Transverse colon (tissue), 4 donors: ENCODE data around the gene GGT1. TPM values are rescaled to one million over a fixed set of nuclear protein-coding genes. Genes with fewer than 3 reads are reported as not detected.
"Not testable (repeated sequence)": the region's sequence is repeated elsewhere in the genome, so short reads cannot be mapped to it uniquely, and the experiment has no call there.

Experiments used
- DNase-seq: peaks from one replicate; pipeline ENCODE4 v3.0.0-alpha.2; 2019
- H3K27ac ChIP-seq, 4 donors: fragments of 200-600 bp; sonication (generic); 2 replicates each; pipeline ENCODE4 v1.5.1; 2016 to 2018; ENCODE audit warnings: inconsistent platforms in 4 of 4
- H3K27me3 ChIP-seq: fragments of 200-600 bp; sonication (generic); 2 replicates; pipeline ENCODE4 v1.5.1; 2017; ENCODE audit warnings: inconsistent platforms
- H3K36me3 ChIP-seq, 4 donors: fragments of 200-600 bp; sonication (generic); 2 replicates each; pipeline ENCODE4 v1.5.1; 2017 to 2019; ENCODE audit warnings: inconsistent platforms in 4 of 4
- H3K4me1 ChIP-seq, 4 donors: fragments of 200-600 bp; sonication (generic); 2 replicates each; pipeline ENCODE4 v1.5.1; 2017 to 2020; ENCODE audit warnings: inconsistent platforms in 4 of 4
- H3K4me3 ChIP-seq, 4 donors: fragments of 200-600 bp; sonication (generic); 1 replicate in 1 of 4; 2 replicates in 3 of 4; pipeline versions ENCODE4 v1.5.1 to v1.6.1; 2017 to 2019; ENCODE audit warnings: inconsistent platforms in 4 of 4
- H3K9me3 ChIP-seq, 2 donors: fragments of 200-600 bp; sonication (generic); 2 replicates each; pipeline ENCODE4 v1.5.1; 2017 to 2019; ENCODE audit warnings: inconsistent platforms in 2 of 2
- CTCF ChIP-seq, 5 experiments: fragments of 200-600 bp in 3 of 5; fragments of 450-650 bp in 2 of 5; sonication (generic) in 3 of 5; IDR thresholded peaks; 1 replicate in 2 of 5; 2 replicates in 3 of 5; pipeline ENCODE4 v1.5.1; 2016 to 2017; ENCODE audit warnings: antibody characterized with exemption in 5 of 5, inconsistent platforms in 3 of 5, mild to moderate bottlenecking in 2 of 5, moderate library complexity in 1 of 5
- EP300 ChIP-seq: sonication (generic); formaldehyde crosslinking; IDR thresholded peaks from one replicate; pipeline ENCODE4 v1.6.1; 2017; ENCODE audit warnings: antibody characterized with exemption, low read depth
- POLR2A ChIP-seq: fragments of 450-650 bp; IDR thresholded peaks from one replicate; pipeline ENCODE4 v1.6.1; 2016; ENCODE audit warnings: antibody characterized with exemption, mild to moderate bottlenecking, moderate library complexity
- POLR2AphosphoS5 ChIP-seq, 3 donors: sonication (generic); formaldehyde crosslinking; IDR thresholded peaks; one replicate each; pipeline ENCODE4 v1.6.1; 2016; ENCODE audit warnings: antibody characterized with exemption in 3 of 3
- WGBS, 2 donors: methylation state at CpG; one replicate each; pipeline ENCODE4 v1.1.5; 2018; ENCODE audit warnings: low coverage in 1 of 2; 5-methylcytosine and 5-hydroxymethylcytosine counted together
- in situ Hi-C, 4 donors: fragments of 200-750 bp; cut with MboI; loops; one replicate each; pipeline versions ENCODE4 v1.15.0 to v1.15.1; 2017; ENCODE audit warnings: low sequenced_read_pairs in 3 of 4, low pct_ligation_motif_present in 1 of 4, low pct_unique_long_range_greater_than_20kb in 1 of 4
- intact Hi-C: fragments of 100-400 bp; cut with DNase I; formaldehyde crosslinking; loops from one replicate; pipeline ENCODE4 v1.15.1; 2023; ENCODE audit warnings: low total_unique reads
- total RNA-seq, 4 donors: library from RNA; depleted of rRNA; stranded (reverse); fragments of >200 nt; gene quantifications; one replicate each; pipeline ENCODE4 v1.1.0, GENCODE V29; 2016

The GGT1 gene
- total RNA-seq, 4 donors from 2014 or later, result 52.4 to 167 (median 77.1) TPM

GRCh38 chr22:24601217-24602104, 1.5 kb upstream of the GGT1 start:
- TF ChIP-seq POLR2AphosphoS5 (IDR thresholded peaks at IDR 0.05), result peak in 1 of 3 donors; percentile 44
- no peak for TF ChIP-seq EP300
- no peak for TF ChIP-seq POLR2A
- TF ChIP-seq CTCF (IDR thresholded peaks at IDR 0.05), result no peak

GRCh38 chr22:24602105-24602749, 766 bp upstream of the GGT1 start:
- H3K9me3 ChIP-seq, H3K27me3 ChIP-seq, H3K36me3 ChIP-seq, H3K4me3 ChIP-seq, in situ Hi-C loops, intact Hi-C loops, DNase-seq: not testable (repeated sequence)
- 84% methylated on average over 11 of the region's 11 CpGs; no CpG with 5 or more reads in 1 of the 2 donors for WGBS, 2 donors
- H3K27ac ChIP-seq, result peak overlapping the region; percentile 55 to 71 (median 68)
- H3K4me1 ChIP-seq, result peaks cover 5 to 36% (median 23%) of the 10 kb centered on the region in 4 donors

More at GRCh38 chr22:24601217-24602104, 1.5 kb upstream of the GGT1 start:
- peaks cover 5 to 36% (median 23%) of the 10 kb centered on the region in 4 donors for H3K4me1 ChIP-seq
- no peaks in the 10 kb centered on the region for H3K9me3 ChIP-seq
- H3K36me3 ChIP-seq, result no peaks in the 10 kb centered on the region
- H3K4me3 ChIP-seq, result no peak overlapping the region
- peak overlapping the region; percentile 55 to 71 (median 68) for H3K27ac ChIP-seq
- intact Hi-C loops (no loop called here), in situ Hi-C loops (no loop called here)
- H3K27me3 ChIP-seq, result no peaks in the 10 kb centered on the region
- 30 to 54% methylated on average over 2 to 12 of the region's 12 CpGs for whole genome bisulfite sequencing, 2 donors
- peak; percentile 89 for DNase-seq

- DNase-seq, in situ Hi-C loops, intact Hi-C loops, H3K36me3 ChIP-seq, H3K9me3 ChIP-seq, H3K27me3 ChIP-seq: not testable (repeated sequence)
- Histone ChIP-seq H3K27ac (peak overlapping the region; percentile 62 to 76 (median 66)), H3K4me1 (peaks cover 5 to 36% (median 23%) of the 10 kb centered on the region in 4 donors), H3K4me3 (peak overlapping the region in 3 of 4 donors; percentile 15 to 41 (median 20))
- TF ChIP-seq CTCF (IDR thresholded peaks at IDR 0.05), result peak in 2 of 5 experiments; percentile 11 to 16
- 18 to 21% methylated on average over 4 to 17 of the region's 18 CpGs for WGBS, 2 donors
These were observed 1.0 kb downstream of the GGT1 start for GRCh38 chr22:24603770-24604629.

GRCh38 chr22:24606340-24606739, 3.3 kb downstream of the GGT1 start:
- not testable (repeated sequence) for H3K27ac ChIP-seq
- peaks cover 5 to 27% (median 17%) of the 10 kb centered on the region in 4 donors for H3K4me1 ChIP-seq

GRCh38 chr22:24607429-24607983, 4.5 kb downstream of the GGT1 start:
- H3K9me3 ChIP-seq, H3K27me3 ChIP-seq, H3K36me3 ChIP-seq, intact Hi-C loops, in situ Hi-C loops: not testable (repeated sequence)
- 49% methylated on average over 18 of the region's 18 CpGs; no CpG with 5 or more reads in 1 of the 2 donors for WGBS, 2 donors
- peak overlapping the region in 1 of 4 donors; percentile 31 for H3K27ac ChIP-seq
- H3K4me1 ChIP-seq, result peaks cover 4 to 17% (median 8%) of the 10 kb centered on the region in 4 donors
- peak overlapping the region in 1 of 4 donors; percentile 26 for H3K4me3 ChIP-seq
- peak; percentile 56 for DNase-seq

More at GRCh38 chr22:24606340-24606739, 3.3 kb downstream of the GGT1 start:
- H3K9me3 ChIP-seq, H3K36me3 ChIP-seq, DNase-seq, intact Hi-C loops, H3K27me3 ChIP-seq, in situ Hi-C loops, H3K4me3 ChIP-seq: not testable (repeated sequence)
- WGBS, 2 donors, result 81% methylated on average over 2 of the region's 2 CpGs; no CpG with 5 or more reads in 1 of the 2 donors

- H3K27me3 ChIP-seq, H3K9me3 ChIP-seq, H3K27ac ChIP-seq, H3K36me3 ChIP-seq, in situ Hi-C loops, H3K4me3 ChIP-seq, intact Hi-C loops, DNase-seq: not testable (repeated sequence)
- H3K4me1 ChIP-seq, result peaks cover 0 to 10% (median 6%) of the 10 kb centered on the region in 4 donors
- 82% methylated on average over 6 of the region's 6 CpGs; no CpG with 5 or more reads in 1 of the 2 donors for WGBS, 2 donors
These were observed 5.3 kb downstream of the GGT1 start for GRCh38 chr22:24608327-24608726.

- H3K4me1 ChIP-seq, intact Hi-C loops, in situ Hi-C loops, H3K36me3 ChIP-seq, H3K27me3 ChIP-seq, DNase-seq, H3K9me3 ChIP-seq, H3K27ac ChIP-seq, H3K4me3 ChIP-seq: not testable (repeated sequence)
- 92% methylated on average over 2 of the region's 3 CpGs; no CpG with 5 or more reads in 1 of the 2 donors for WGBS, 2 donors
These were observed 6.9 kb downstream of the GGT1 start for GRCh38 chr22:24609888-24610287.
